ENCODE data around the gene RAF1. TPM values are rescaled to one million over a fixed set of nuclear protein-coding genes. Genes with fewer than 3 reads are reported as not detected.

Gene RAF1
- polyA plus RNA-seq, 3 donors from 2014 or later = 44.3 to 87.2 (median 81.7) TPM

GRCh38 chr3:12574131-12574530 lies 89.8 kb downstream of the RAF1 start:
- Mint-ChIP-seq H3K27me3 (ENCODE audit: low read depth in 3 of 3) (peaks cover 0 to 4% (median 0%) of the 10 kb centered on the region in 3 donors), H3K4me3 (no peak overlapping the region), H3K9me3 (peaks cover 0 to 2% (median 0%) of the 10 kb centered on the region in 6 donors), H3K36me3 (peaks cover 50 to 76% (median 52%) of the 10 kb centered on the region in 3 donors), H3K27ac (no peak overlapping the region), H3K4me1 (peaks cover 0 to under 1% of the 10 kb centered on the region in 2 donors)
- DNase-seq = no peak

GRCh38 chr3:12571986-12572385 lies 91.9 kb downstream of the RAF1 start:
- DNase-seq = no peak
- Mint-ChIP-seq H3K27me3 (ENCODE audit: low read depth in 3 of 3) (peaks cover 0 to 4% (median 0%) of the 10 kb centered on the region in 3 donors), H3K9me3 (peaks cover 0 to 1% (median under 1%) of the 10 kb centered on the region in 6 donors), H3K4me3 (no peak overlapping the region), H3K36me3 (peaks cover 47 to 73% (median 52%) of the 10 kb centered on the region in 3 donors), H3K4me1 (peaks cover 5 to 14% of the 10 kb centered on the region in 2 donors), H3K27ac (no peak overlapping the region)

- peak overlapping the region in 2 of 6 donors; percentile 1 to 16 for H3K27ac Mint-ChIP-seq
- no peak overlapping the region for H3K4me3 Mint-ChIP-seq
- no peak for DNase-seq
- peaks cover 42 to 71% (median 57%) of the 10 kb centered on the region in 3 donors for H3K36me3 Mint-ChIP-seq
- H3K9me3 Mint-ChIP-seq = peaks cover 2 to 16% (median 8%) of the 10 kb centered on the region in 6 donors
- peaks cover 0 to 2% (median 0%) of the 10 kb centered on the region in 3 donors for H3K27me3 Mint-ChIP-seq (ENCODE audit: low read depth in 3 of 3)
- peaks cover 10 to 32% of the 10 kb centered on the region in 2 donors for H3K4me1 Mint-ChIP-seq
Measured at GRCh38 chr3:12569836-12570235, 94.1 kb downstream of the RAF1 start.

GRCh38 chr3:12568747-12569146 lies 95.2 kb downstream of the RAF1 start:
- H3K4me3 Mint-ChIP-seq = no peak overlapping the region
- DNase-seq = no peak
- H3K9me3 Mint-ChIP-seq = peaks cover 2 to 16% (median 8%) of the 10 kb centered on the region in 6 donors
- H3K27me3 Mint-ChIP-seq (ENCODE audit: low read depth in 3 of 3) = peaks cover 0 to 2% (median 0%) of the 10 kb centered on the region in 3 donors
- H3K4me1 Mint-ChIP-seq = peaks cover 15 to 39% of the 10 kb centered on the region in 2 donors
- peaks cover 46 to 66% (median 58%) of the 10 kb centered on the region in 3 donors for H3K36me3 Mint-ChIP-seq
- H3K27ac Mint-ChIP-seq = peak overlapping the region in 1 of 6 donors; percentile 78

GRCh38 chr3:12566976-12567375 lies 96.9 kb downstream of the RAF1 start:
- H3K4me1 Mint-ChIP-seq = peaks cover 15 to 48% of the 10 kb centered on the region in 2 donors
- peaks cover 0 to 2% (median 0%) of the 10 kb centered on the region in 3 donors for H3K27me3 Mint-ChIP-seq (ENCODE audit: low read depth in 3 of 3)
- H3K4me3 Mint-ChIP-seq = no peak overlapping the region
- H3K9me3 Mint-ChIP-seq = peaks cover 2 to 16% (median 8%) of the 10 kb centered on the region in 6 donors
- no peak overlapping the region for H3K27ac Mint-ChIP-seq
- H3K36me3 Mint-ChIP-seq = peaks cover 37 to 54% (median 48%) of the 10 kb centered on the region in 3 donors
- no peak for DNase-seq

GRCh38 chr3:12562451-12562850 lies 101.5 kb downstream of the RAF1 start:
- H3K27me3 Mint-ChIP-seq (ENCODE audit: low read depth in 3 of 3) = peaks cover 0 to 5% (median 0%) of the 10 kb centered on the region in 3 donors
- H3K36me3 Mint-ChIP-seq = peaks cover 17 to 23% (median 17%) of the 10 kb centered on the region in 3 donors
- H3K4me1 Mint-ChIP-seq = peaks cover 44 to 81% of the 10 kb centered on the region in 2 donors
- DNase-seq = no peak
- H3K27ac Mint-ChIP-seq = no peak overlapping the region
- H3K9me3 Mint-ChIP-seq = peaks cover 2 to 16% (median 8%) of the 10 kb centered on the region in 6 donors
- no peak overlapping the region for H3K4me3 Mint-ChIP-seq

- Mint-ChIP-seq H3K27me3 (ENCODE audit: low read depth in 3 of 3) (peaks cover 3 to 5% (median 3%) of the 10 kb centered on the region in 3 donors), H3K36me3 (peaks cover 12 to 16% (median 15%) of the 10 kb centered on the region in 3 donors), H3K4me3 (no peak overlapping the region), H3K27ac (no peak overlapping the region), H3K9me3 (peaks cover 0 to 10% (median 5%) of the 10 kb centered on the region in 6 donors), H3K4me1 (peaks cover 50 to 81% of the 10 kb centered on the region in 2 donors)
- no peak for DNase-seq
Measured at GRCh38 chr3:12561397-12561796, 102.5 kb downstream of the RAF1 start.

GRCh38 chr3:12560505-12561190 lies 103.3 kb downstream of the RAF1 start:
- peaks cover 4 to 8% (median 7%) of the 10 kb centered on the region in 3 donors for H3K27me3 Mint-ChIP-seq (ENCODE audit: low read depth in 3 of 3)
- peaks cover 53 to 82% of the 10 kb centered on the region in 2 donors for H3K4me1 Mint-ChIP-seq
- DNase-seq = no peak
- H3K4me3 Mint-ChIP-seq = no peak overlapping the region
- H3K9me3 Mint-ChIP-seq = peaks cover 0 to 5% (median 0%) of the 10 kb centered on the region in 6 donors
- H3K27ac Mint-ChIP-seq = peak overlapping the region in 1 of 6 donors; percentile 51
- H3K36me3 Mint-ChIP-seq = peaks cover 7 to 12% (median 10%) of the 10 kb centered on the region in 3 donors

- peaks cover 49 to 79% of the 10 kb centered on the region in 2 donors for H3K4me1 Mint-ChIP-seq
- peak overlapping the region in 2 of 5 donors; percentile 12 to 48 for H3K4me3 Mint-ChIP-seq
- peaks cover 4 to 19% (median 18%) of the 10 kb centered on the region in 3 donors for H3K27me3 Mint-ChIP-seq (ENCODE audit: low read depth in 3 of 3)
- peak overlapping the region in 1 of 6 donors; percentile 13 for H3K27ac Mint-ChIP-seq
- no peaks in the 10 kb centered on the region for H3K9me3 Mint-ChIP-seq
- no peak for DNase-seq
- peaks cover 0 to 2% (median 1%) of the 10 kb centered on the region in 3 donors for H3K36me3 Mint-ChIP-seq
Measured at GRCh38 chr3:12559520-12559919, 104.4 kb downstream of the RAF1 start.

- H3K27ac Mint-ChIP-seq = peak overlapping the region in 3 of 6 donors; percentile 14 to 89 (median 55)
- peaks cover 7 to 26% (median 18%) of the 10 kb centered on the region in 3 donors for H3K27me3 Mint-ChIP-seq (ENCODE audit: low read depth in 3 of 3)
- no peaks in the 10 kb centered on the region for H3K9me3 Mint-ChIP-seq
- H3K36me3 Mint-ChIP-seq = no peaks in the 10 kb centered on the region
- no peak for DNase-seq
- H3K4me1 Mint-ChIP-seq = peaks cover 51 to 79% of the 10 kb centered on the region in 2 donors
- peak overlapping the region; percentile 88 to 97 (median 90) for H3K4me3 Mint-ChIP-seq
Measured at GRCh38 chr3:12558706-12559105, 105.2 kb downstream of the RAF1 start.

GRCh38 chr3:12557473-12558100 lies 106.3 kb downstream of the RAF1 start:
- H3K36me3 Mint-ChIP-seq = no peaks in the 10 kb centered on the region
- peaks cover 14 to 35% (median 21%) of the 10 kb centered on the region in 3 donors for H3K27me3 Mint-ChIP-seq (ENCODE audit: low read depth in 3 of 3)
- H3K27ac Mint-ChIP-seq = peak overlapping the region; percentile 82 to 93 (median 90)
- H3K9me3 Mint-ChIP-seq = no peaks in the 10 kb centered on the region
- peak overlapping the region; percentile 88 to 97 (median 90) for H3K4me3 Mint-ChIP-seq
- no peak for DNase-seq
- H3K4me1 Mint-ChIP-seq = peaks cover 54 to 80% of the 10 kb centered on the region in 2 donors

- peak; percentile 82 to 87 (median 86) for DNase-seq
- Mint-ChIP-seq H3K4me3 (peak within 1 kb of the TSS; percentile 88 to 97 (median 90)), H3K9me3 (no peaks in the 10 kb centered on the region), H3K4me1 (peaks cover 54 to 73% of the 10 kb centered on the region in 2 donors), H3K27me3 (ENCODE audit: low read depth in 3 of 3) (peaks cover 14 to 35% (median 21%) of the 10 kb centered on the region in 3 donors), H3K27ac (peak within 1 kb of the TSS; percentile 82 to 93 (median 90)), H3K36me3 (no peaks in the 10 kb centered on the region)
Measured at GRCh38 chr3:12556690-12557472, 107.0 kb downstream of the RAF1 start, which contains the start of gene MKRN2. Gene MKRN2, plus strand, starts transcription at chr3:12557087. Its CDS starts 64 bp downstream, at chr3:12557151.

- H3K27ac Mint-ChIP-seq = peak overlapping the region; percentile 78 to 92 (median 85)
- H3K27me3 Mint-ChIP-seq (ENCODE audit: low read depth in 3 of 3) = peaks cover 16 to 37% (median 25%) of the 10 kb centered on the region in 3 donors
- peak overlapping the region; percentile 88 to 97 (median 90) for H3K4me3 Mint-ChIP-seq
- DNase-seq = peak in 2 of 3 donors; percentile 18 to 21
- H3K9me3 Mint-ChIP-seq = no peaks in the 10 kb centered on the region
- peaks cover 53 to 67% of the 10 kb centered on the region in 2 donors for H3K4me1 Mint-ChIP-seq
- H3K36me3 Mint-ChIP-seq = no peaks in the 10 kb centered on the region
Measured at GRCh38 chr3:12556314-12556689, 107.6 kb downstream of the RAF1 start.

Data from immature natural killer cell (primary cell).